Hippocampal formation (tissue), 2 donors: Measurements from ENCODE around the gene HBG1.
A peak's percentile ranks its signal among the peaks of the same experiment; 100 is the strongest.

Source experiments
- DNase-seq, 2 donors: peaks; one replicate each; lab custom pipeline; 2025; lab: John Stamatoyannopoulos, UW

HBG1 gene

DNA sequence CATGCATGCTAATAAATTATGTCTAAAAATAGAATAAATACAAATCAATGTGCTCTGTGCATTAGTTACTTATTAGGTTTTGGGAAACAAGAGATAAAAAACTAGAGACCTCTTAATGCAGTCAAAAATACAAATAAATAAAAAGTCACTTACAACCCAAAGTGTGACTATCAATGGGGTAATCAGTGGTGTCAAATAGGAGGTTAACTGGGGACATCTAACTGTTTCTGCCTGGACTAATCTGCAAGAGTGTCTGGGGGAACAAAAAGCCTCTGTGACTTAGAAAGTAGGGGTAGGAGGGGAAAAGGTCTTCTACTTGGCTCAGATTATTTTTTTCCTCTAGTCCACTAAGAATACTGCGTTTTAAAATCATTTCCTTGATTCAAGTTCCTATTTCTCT lies 22.0 kb downstream of the HBG1 start:
- DNase-seq: no peak

DNA sequence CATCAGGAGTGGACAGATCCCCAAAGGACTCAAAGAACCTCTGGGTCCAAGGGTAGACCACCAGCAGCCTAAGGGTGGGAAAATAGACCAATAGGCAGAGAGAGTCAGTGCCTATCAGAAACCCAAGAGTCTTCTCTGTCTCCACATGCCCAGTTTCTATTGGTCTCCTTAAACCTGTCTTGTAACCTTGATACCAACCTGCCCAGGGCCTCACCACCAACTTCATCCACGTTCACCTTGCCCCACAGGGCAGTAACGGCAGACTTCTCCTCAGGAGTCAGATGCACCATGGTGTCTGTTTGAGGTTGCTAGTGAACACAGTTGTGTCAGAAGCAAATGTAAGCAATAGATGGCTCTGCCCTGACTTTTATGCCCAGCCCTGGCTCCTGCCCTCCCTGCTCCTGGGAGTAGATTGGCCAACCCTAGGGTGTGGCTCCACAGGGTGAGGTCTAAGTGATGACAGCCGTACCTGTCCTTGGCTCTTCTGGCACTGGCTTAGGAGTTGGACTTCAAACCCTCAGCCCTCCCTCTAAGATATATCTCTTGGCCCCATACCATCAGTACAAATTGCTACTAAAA lies 22.8 kb downstream of the HBG1 start, which contains the start of gene HBB:
Gene HBB (minus strand): TSS at position 340 of the 579 bp plus-strand sequence. CDS start 50 bp downstream, at position 290.
- peak in 1 of 2 donors; percentile 7 for DNase-seq

DNA sequence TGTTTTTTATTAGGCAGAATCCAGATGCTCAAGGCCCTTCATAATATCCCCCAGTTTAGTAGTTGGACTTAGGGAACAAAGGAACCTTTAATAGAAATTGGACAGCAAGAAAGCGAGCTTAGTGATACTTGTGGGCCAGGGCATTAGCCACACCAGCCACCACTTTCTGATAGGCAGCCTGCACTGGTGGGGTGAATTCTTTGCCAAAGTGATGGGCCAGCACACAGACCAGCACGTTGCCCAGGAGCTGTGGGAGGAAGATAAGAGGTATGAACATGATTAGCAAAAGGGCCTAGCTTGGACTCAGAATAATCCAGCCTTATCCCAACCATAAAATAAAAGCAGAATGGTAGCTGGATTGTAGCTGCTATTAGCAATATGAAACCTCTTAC lies 24.2 kb downstream of the HBG1 start:
- DNase-seq: no peak

DNA sequence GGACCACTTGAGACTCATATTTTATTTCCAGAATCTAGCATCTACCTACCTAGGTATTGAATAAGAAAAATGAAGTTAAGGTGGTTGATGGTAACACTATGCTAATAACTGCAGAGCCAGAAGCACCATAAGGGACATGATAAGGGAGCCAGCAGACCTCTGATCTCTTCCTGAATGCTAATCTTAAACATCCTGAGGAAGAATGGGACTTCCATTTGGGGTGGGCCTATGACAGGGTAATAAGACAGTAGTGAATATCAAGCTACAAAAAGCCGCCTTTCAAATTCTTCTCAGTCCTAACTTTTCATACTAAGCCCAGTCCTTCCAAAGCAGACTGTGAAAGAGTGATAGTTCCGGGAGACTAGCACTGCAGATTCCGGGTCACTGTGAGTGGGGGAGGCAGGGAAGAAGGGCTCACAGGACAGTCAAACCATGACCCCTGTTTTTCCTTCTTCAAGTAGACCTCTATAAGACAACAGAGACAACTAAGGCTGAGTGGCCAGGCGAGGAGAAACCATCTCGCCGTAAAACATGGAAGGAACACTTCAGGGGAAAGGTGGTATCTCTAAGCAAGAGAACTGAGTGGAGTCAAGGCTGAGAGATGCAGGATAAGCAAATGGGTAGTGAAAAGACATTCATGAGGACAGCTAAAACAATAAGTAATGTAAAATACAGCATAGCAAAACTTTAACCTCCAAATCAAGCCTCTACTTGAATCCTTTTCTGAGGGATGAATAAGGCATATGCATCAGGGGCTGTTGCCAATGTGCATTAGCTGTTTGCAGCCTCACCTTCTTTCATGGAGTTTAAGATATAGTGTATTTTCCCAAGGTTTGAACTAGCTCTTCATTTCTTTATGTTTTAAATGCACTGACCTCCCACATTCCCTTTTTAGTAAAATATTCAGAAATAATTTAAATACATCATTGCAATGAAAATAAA lies 24.8 kb downstream of the HBG1 start:
- DNase-seq: no peak

DNA sequence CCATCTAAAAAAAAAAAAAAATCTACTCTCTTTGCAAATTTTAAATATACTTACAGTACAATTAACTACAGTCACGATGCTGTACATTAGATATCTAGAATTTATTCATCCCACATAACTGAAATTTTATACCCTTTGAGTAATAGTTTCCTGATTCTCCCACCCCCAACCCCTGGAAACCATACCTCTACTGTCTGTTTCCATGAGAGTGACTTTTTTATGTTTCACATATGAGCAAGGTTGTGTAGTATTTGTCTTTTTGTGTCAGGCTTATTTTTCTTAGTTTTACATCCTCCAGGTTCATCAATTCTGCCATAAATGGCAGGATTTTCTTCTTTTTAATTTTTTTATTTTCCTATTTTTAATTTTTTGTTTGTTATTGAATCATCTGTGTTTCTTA lies 26.0 kb downstream of the HBG1 start:
- no peak for DNase-seq

DNA sequence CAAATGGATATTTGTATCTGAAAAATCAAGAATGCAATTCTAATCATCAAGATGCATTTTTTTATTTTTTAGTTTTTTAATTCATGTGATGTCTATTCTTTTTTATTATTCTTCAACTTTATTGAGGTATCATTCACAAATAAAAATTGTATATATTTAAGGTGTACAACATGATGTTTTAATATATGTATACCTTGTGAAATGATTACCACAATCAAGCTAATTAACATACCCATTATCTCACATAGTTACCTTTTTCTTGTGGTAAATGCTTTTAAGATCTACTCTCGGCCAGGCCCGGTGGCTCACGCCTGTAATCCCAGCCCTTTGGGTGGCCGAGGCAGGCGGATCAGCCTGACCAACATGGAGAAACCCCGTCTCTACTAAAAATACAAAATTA lies 26.5 kb downstream of the HBG1 start:
- no peak for DNase-seq

DNA sequence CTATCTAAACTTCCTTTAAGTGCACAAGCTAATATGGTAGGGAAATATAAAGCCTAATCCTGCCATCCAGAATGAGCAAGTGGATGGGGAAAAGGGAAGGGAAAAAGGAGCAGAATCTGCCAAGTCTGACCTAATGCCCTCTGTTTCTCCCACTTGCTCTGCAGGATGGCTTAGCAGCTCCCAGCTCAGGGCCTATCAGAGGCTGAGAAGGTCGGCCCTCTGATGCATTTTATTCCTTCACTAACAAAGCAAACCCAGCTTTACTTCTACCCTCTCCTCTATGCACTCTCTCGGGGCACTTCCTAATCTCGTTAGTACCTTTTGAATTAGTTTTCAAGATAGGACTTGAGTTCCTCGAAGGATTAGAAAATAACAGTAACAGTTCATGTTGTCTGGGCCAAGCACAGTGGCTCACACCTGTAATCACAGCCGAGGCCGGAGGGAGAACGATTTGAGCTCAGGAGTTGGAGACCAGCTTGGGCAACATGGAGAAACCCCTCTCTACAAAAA lies 39.2 kb downstream of the HBG1 start:
- DNase-seq: no peak

DNA sequence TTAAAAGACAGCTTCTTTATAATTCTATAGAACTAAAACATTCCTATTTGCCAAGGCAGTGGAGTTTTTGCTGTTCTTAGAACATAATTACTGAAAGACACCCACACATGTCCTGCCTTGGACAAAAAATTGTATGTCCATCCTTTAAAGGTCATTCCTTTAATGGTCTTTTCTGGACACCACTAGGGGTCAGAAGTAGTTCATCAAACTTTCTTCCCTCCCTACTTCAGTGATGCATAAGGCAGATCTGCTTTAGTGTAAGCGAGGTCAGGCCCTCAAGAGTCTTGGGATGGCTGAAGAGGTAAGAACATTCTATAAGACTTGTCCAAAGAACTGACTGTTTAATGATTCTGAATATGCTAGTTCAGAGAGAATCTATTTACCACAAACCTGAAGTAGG lies 44.9 kb downstream of the HBG1 start:
- no peak for DNase-seq

DNA sequence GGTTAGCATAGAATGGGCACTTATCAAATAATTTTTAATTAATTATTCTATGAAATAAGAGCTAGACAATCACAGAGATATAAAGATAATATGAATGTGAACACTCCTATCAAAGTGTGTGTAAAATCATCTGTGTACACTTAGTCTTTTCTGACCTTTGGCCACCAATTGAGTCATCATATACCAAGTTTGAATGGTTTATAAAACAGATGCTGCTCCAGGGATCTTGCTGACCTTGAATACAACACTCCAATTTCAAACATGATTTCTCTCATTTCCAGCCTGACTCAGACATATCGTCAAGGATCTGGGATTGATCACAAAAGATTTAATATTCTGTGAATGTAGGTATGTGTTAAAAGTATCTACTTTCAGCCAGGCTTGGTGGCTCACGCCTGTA lies 46.3 kb downstream of the HBG1 start:
- DNase-seq: no peak

DNA sequence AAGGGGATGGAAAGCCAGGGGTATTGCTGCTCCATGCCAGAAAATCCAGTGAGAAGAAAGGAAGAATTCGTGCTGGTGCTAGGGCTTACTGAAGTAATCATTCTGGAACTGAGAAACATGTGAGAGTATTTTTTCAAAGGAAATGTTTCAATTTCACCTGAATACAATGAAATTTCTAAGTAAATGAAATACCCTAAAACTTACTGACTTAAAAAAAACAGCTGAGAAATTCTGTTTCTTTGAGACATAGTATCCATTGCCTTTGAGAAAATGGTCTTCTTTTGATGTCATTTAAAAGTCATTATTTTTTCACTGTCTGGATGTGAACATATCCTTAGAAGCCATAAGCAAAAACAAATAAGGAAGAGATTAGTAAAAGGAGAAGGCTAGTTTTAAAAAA lies 49.1 kb downstream of the HBG1 start, which contains the start of gene OR51V1:
Gene OR51V1 (minus strand): TSS at position 101 of the 400 bp plus-strand sequence. CDS start 0 bp downstream, at position 101.
- no peak for DNase-seq

DNA sequence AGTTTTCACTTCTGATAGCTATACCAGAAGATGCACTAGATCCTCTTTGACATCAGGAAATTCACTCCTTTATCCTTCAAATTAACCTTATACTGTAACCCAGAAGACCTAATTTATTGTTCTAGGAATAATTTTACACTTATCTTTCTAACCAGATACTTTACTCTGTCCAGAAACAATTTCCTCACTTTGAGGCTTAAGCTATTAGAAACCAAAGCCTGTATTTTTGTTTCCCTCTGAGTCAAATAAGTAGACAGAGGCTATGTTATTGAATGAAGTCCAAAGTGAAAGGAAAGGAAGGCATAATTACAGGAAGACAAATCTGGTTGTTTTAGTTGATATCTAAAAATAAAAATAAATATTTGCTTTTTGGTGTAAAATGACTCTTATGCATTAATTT lies 51.4 kb downstream of the HBG1 start:
- no peak for DNase-seq
